Aorta (tissue), 5 donors: ENCODE results near the gene DBT. TPM values are rescaled to one million over a fixed set of nuclear protein-coding genes. Genes with fewer than 3 reads are reported as not detected.
"Not testable (repeated sequence)": the region's sequence is repeated elsewhere in the genome, so short reads cannot be mapped to it uniquely, and the experiment has no call there.

Experiments used
- ATAC-seq: fragments of 200-7000 bp; cut with Tn5 transposase; one replicate; pipeline ENCODE4 v1.9.1; 2022; ENCODE audit warnings: moderate library complexity; ENCODE audit not compliant: low FRiP score
- DNase-seq, 2 donors: peaks; one replicate each; pipeline ENCODE4 v3.0.0-alpha.2; 2020
- H3K27ac ChIP-seq, 2 donors: one replicate each; pipeline ENCODE4 v1.5.1; 2013; ENCODE audit warnings: low read length in 2 of 2, mild to moderate bottlenecking in 2 of 2, moderate library complexity in 2 of 2, control low read depth in 1 of 2, inconsistent platforms in 1 of 2, low read depth in 1 of 2
- H3K27me3 ChIP-seq, 2 donors: one replicate each; pipeline ENCODE4 v1.6.1; 2013; ENCODE audit warnings: control low read depth in 1 of 2, low read length in 1 of 2, mild to moderate bottlenecking in 1 of 2, moderate library complexity in 1 of 2; ENCODE audit not compliant: insufficient read depth in 2 of 2, control insufficient read depth in 1 of 2
- H3K36me3 ChIP-seq, 2 donors: one replicate each; pipeline ENCODE4 v1.6.1; 2013; ENCODE audit warnings: control low read depth in 1 of 2, low read length in 1 of 2, mild to moderate bottlenecking in 1 of 2; ENCODE audit not compliant: insufficient read depth in 2 of 2, control insufficient read depth in 1 of 2
- H3K4me1 ChIP-seq, 2 donors: one replicate each; pipeline ENCODE4 v1.6.1; 2013; ENCODE audit warnings: low read length in 2 of 2, control low read depth in 1 of 2, mild to moderate bottlenecking in 1 of 2, moderate library complexity in 1 of 2; ENCODE audit not compliant: insufficient read depth in 2 of 2, control insufficient read depth in 1 of 2
- H3K4me3 ChIP-seq, 2 donors: one replicate each; pipeline ENCODE4 v1.5.1; 2013; ENCODE audit warnings: low read length in 2 of 2, control low read depth in 1 of 2, mild to moderate bottlenecking in 1 of 2
- H3K9me3 ChIP-seq: one replicate; pipeline ENCODE4 v1.6.1; 2013; ENCODE audit warnings: mild to moderate bottlenecking, low read length; ENCODE audit not compliant: control insufficient read depth
- WGBS, 2 donors: extraction: QIAGEN DNeasy Blood & Tissue Kit; methylation state at CpG; one replicate each; pipeline ENCODE4 v1.1.7; 2013; 5-methylcytosine and 5-hydroxymethylcytosine counted together
- intact Hi-C, 2 donors: fragments of 100-400 bp; cut with DNase I; formaldehyde crosslinking; loops; one replicate each; pipeline versions ENCODE4 v1.14.2 to v1.15.0; 2022
- long read RNA-seq, 2 donors: library from polyadenylated mRNA; unstranded; transcript quantifications; one replicate each; pipeline ENCODE4 v2.0.0, GENCODE V29; 2020 to 2021
- polyA plus RNA-seq, 2 donors: library from polyadenylated mRNA; stranded (reverse); fragments of 200-250 nt; gene quantifications; one replicate each; pipeline ENCODE4 v1.2.3, GENCODE V29; 2013
- total RNA-seq, 2 donors: library from RNA; stranded (reverse); fragmentation: NEBNext Ultra II Directional; extraction: Animal tissue kit (Norgen Biotek cat#: 25700); gene quantifications; one replicate each; pipeline ENCODE4 v1.2.1, GENCODE V29; 2021
- donor health status: healthy with polysubstance abuse.
- donor health status: Bipolar disorder and iron deficiency.
- donor health status: DM: no; HTN: no; CAD: no.
- donor health status: DM: no; HTN: no; CAD: no.
- donor health status: DM: yes; HTN: yes; CAD: no.

DBT gene
- total RNA-seq (10 to 100 TPM; 10.8 to 13.0 TPM), polyA plus RNA-seq (1 to 10 TPM; 5.0 to 5.4 TPM)
- long read RNA-seq, donor 1, full-length matches to known transcripts, result 7 of 8 reads
- long read RNA-seq, donor 1, partial matches to known transcripts, result 0 of 8 reads
- long read RNA-seq, donor 1, other reads (novel, unspliced or antisense), result 1 of 8 reads
- long read RNA-seq, donor 2, full-length matches to known transcripts, result 2 of 12 reads
- long read RNA-seq, donor 2, partial matches to known transcripts, result 2 of 12 reads
- long read RNA-seq, donor 2, other reads (novel, unspliced or antisense), result 8 of 12 reads

DNA sequence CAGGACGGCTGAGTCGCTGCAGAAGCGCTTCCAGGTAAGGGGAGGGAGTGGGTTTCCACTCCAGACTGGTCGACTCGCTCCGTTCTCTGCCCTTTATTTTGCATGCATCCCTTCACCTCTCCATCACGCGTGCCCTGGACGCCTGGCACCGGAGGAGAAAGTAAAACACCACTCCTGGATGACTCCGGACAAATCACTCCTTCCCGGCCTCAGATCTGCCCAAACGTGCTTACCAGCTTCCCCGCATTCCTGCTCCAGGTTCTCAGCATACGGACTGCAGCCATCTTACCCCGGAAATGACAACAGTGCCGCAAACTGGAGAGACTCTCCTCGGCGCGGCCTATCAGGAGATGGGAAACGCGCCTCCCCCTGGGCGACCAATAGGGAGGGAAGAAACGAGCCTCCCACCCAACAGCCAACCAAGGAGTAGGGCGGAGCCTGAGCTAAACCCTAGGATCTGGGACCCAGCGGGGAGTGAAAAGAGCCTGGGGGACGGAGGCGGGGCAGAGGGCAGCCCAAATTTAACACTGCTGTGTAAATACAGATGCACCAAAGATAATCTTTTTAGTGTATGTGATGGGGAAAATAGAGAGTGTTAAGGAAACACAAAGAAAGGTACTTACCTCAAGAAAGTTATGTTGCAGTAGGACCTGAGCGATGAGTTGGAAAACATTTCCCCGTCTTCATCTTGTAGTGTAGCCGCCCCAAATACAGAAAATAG is at the start of gene DBT:
Gene DBT (minus strand): TSS at position 298 of the 721 bp plus-strand sequence. CDS start 14 bp downstream, at position 284.
- peak; percentile 96 to 97 for DNase-seq
- intact Hi-C loops, result loop anchor here in 1 of 2 donors (2.0 to 10.0 kb wide), 3 partner anchors 17 to 645 kb away; partner anchors contain the start of genes EXTL2, RTCA and SLC30A7
- Histone ChIP-seq H3K4me1 (peaks cover 0 to 3% of the 10 kb centered on the region in 2 donors), H3K27ac (peak within 1 kb of the TSS; percentile 47 to 90), H3K4me3 (peak within 1 kb of the TSS; percentile 75 to 91), H3K9me3 (no peaks in the 10 kb centered on the region), H3K36me3 (no peaks in the 10 kb centered on the region), H3K27me3 (peaks cover 0 to 2% of the 10 kb centered on the region in 2 donors)
- ATAC-seq, result peak; percentile 100
- 0 to 1% methylated on average over 31 of the region's 31 CpGs for WGBS, 2 donors

DNA sequence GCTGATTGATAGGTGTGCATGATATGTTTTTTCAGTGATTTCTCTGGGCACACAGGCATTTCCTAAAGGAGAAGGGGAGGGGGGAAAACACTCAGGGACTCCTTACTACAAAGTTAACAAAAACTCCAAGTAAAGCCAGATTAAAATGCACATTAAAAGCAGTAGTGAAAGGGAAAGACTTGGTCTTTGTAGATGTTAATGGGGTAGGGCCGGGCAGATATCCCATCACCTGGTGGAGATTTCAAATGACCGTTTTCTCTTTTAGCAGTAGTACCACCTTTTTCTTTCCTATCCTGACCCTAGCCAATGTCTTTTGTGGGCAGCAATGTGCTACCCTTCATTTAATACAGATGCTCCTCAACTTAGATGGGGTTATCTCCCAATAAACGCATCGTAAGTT is 48.9 kb upstream of the DBT start:
- no peaks in the 10 kb centered on the region for H3K27me3 ChIP-seq
- no peak overlapping the region for H3K27ac ChIP-seq
- H3K36me3 ChIP-seq, result no peaks in the 10 kb centered on the region
- ATAC-seq (no peak), DNase-seq (no peak)
- intact Hi-C loops, result no loop called here
- no peak overlapping the region for H3K4me3 ChIP-seq
- H3K4me1 ChIP-seq, result no peaks in the 10 kb centered on the region
- no peaks in the 10 kb centered on the region for H3K9me3 ChIP-seq
- WGBS, 2 donors, result 78% methylated on average over 4 of the region's 4 CpGs

DNA sequence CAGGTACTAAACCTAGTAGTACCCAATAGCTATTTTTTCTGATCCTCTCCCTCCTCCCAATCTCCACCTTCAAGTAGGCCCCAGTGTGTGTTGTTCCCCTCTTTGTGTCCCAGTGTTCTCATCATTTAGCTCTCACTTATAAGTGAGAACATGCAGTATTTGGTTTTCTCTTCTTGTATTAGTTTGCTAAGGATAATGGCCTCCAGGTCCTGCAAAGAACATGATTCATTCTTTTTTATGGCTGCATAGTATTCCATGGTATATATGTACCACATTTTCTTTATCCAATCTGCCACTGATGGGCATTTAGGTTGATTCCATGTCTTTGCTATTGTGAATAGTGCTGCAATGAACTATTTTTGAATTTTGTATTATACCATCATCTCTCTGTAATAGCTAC is 47.4 kb upstream of the DBT start:
- H3K36me3 ChIP-seq, H3K4me1 ChIP-seq, H3K27me3 ChIP-seq, intact Hi-C loops, DNase-seq, H3K27ac ChIP-seq, H3K9me3 ChIP-seq, ATAC-seq, H3K4me3 ChIP-seq: not testable (repeated sequence)

DNA sequence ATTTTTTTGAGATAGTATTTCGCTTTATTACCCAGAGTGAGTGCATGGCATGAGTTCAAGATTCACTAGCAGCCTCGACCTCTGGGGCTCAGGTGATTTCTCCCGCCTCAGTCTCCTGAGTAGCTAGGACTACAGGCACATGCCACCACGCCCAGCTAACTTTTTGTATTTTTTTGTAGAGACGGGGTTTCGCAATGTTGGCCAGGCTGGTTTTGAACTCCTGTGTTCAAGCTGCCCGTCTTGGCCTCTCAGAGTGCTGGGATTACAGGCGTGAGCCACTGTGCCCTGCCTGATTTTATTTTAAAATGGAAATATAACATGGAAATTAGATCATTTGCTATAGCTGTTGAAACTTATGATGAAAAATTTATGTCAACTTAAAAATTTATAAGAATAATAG is 46.5 kb upstream of the DBT start:
- DNase-seq (no peak), ATAC-seq (no peak)
- H3K27me3 ChIP-seq, result no peaks in the 10 kb centered on the region
- H3K27ac ChIP-seq, result no peak overlapping the region
- WGBS, 2 donors, result 84 to 89% methylated on average over 8 of the region's 8 CpGs
- H3K36me3 ChIP-seq, result no peaks in the 10 kb centered on the region
- no peaks in the 10 kb centered on the region for H3K4me1 ChIP-seq
- intact Hi-C loops, result no loop called here
- no peaks in the 10 kb centered on the region for H3K9me3 ChIP-seq
- no peak overlapping the region for H3K4me3 ChIP-seq

DNA sequence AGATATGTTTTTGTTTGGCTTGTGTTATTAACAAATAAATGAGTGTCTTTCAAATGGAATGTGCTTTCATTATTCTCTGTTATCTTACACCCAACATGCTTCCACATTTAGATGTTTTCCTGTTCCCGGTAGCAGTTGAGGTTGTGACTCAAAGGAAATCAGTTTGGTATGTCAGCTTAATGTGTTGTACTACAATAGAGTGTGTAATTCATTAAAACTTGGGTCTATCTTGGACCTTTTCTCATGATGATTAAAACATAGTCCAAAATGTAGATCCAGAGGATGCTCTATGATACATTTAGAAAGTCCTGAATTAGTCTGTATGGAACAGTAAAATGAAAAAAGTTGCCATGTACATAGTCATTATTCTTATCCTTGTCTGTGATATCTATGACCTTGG is 43.1 kb upstream of the DBT start:
- intact Hi-C loops, result no loop called here
- Histone ChIP-seq H3K4me1 (no peaks in the 10 kb centered on the region), H3K36me3 (no peaks in the 10 kb centered on the region), H3K27me3 (no peaks in the 10 kb centered on the region), H3K4me3 (no peak overlapping the region), H3K9me3 (no peaks in the 10 kb centered on the region), H3K27ac (no peak overlapping the region)
- 29 to 46% methylated on average over 1 of the region's 1 CpG for WGBS, 2 donors
- ATAC-seq (no peak), DNase-seq (no peak)

DNA sequence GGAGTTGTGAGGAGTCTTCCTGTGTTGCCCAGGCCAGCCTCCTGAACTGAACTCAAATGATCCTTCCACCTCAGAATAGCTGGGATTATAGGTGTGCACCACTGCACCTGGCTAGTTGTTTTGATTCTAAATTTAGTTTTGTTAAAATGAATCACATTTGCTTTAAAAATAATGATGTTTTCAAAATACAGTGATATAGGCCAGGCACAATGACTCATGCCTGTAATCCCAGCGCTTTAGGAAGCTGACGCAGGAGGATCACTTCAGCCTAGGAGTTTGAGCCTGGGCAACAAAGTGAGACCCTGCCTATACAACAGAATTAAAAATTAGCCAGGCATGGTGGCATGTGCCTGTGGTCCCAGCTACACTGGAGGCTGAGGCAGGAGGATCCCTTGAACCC is 40.7 kb upstream of the DBT start:
- Histone ChIP-seq H3K27ac (no peak overlapping the region), H3K4me1 (no peaks in the 10 kb centered on the region), H3K9me3 (no peaks in the 10 kb centered on the region), H3K27me3 (no peaks in the 10 kb centered on the region), H3K36me3 (no peaks in the 10 kb centered on the region), H3K4me3 (no peak overlapping the region)
- WGBS, 2 donors, result 86 to 91% methylated on average over 2 of the region's 2 CpGs
- DNase-seq, result no peak
- ATAC-seq, result no peak
- intact Hi-C loops, result no loop called here

DNA sequence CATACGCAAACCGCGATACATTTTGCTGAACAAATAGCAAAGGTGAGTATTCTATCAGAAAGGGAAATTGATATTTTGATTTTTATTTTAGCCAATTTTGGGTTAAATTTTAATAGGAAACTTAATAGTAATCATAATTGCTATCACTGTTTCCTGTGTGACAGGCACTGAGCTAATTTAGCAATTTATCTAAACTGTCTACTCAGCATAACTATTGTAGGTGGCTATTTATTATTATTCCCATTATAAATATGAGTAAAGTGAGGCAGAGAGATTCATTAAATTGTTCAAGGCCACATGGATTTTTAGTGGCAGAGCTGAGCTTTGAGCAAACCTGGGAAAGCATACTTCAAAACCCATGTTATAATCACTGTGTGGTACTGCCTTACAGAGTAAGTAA is 37.5 kb upstream of the DBT start:
- 98 to 100% methylated on average over 3 of the region's 3 CpGs for WGBS, 2 donors
- intact Hi-C loops, result no loop called here
- no peaks in the 10 kb centered on the region for H3K4me1 ChIP-seq
- H3K36me3 ChIP-seq, result no peaks in the 10 kb centered on the region
- no peak for DNase-seq
- ATAC-seq, result no peak
- no peak overlapping the region for H3K27ac ChIP-seq
- H3K4me3 ChIP-seq, result no peak overlapping the region
- no peaks in the 10 kb centered on the region for H3K27me3 ChIP-seq
- H3K9me3 ChIP-seq, result no peaks in the 10 kb centered on the region

DNA sequence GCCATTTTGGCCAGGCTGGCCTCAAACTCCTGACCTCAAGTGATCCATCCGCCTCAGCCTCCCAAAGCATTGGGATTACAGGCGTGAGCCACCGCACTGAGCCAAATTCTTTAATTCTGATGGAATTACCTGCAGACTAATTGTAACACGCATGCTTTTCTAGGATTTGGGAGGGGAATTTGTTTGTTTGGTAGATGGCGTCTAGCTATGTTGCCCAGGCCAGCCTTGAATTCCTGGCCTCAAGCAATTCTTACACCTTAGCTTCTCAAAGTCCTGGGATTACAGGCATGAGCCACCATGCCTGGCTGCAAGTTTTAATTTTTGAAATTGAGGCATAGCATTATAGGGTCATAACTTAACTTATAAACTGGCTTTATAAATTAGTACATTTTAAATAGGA is 35.0 kb upstream of the DBT start:
- H3K27me3 ChIP-seq, result no peaks in the 10 kb centered on the region
- WGBS, 2 donors, result 94 to 99% methylated on average over 5 of the region's 5 CpGs
- DNase-seq, result no peak
- no peaks in the 10 kb centered on the region for H3K9me3 ChIP-seq
- intact Hi-C loops, result no loop called here
- no peak overlapping the region for H3K4me3 ChIP-seq
- ATAC-seq, result no peak
- no peak overlapping the region for H3K27ac ChIP-seq
- H3K4me1 ChIP-seq, result no peaks in the 10 kb centered on the region
- no peaks in the 10 kb centered on the region for H3K36me3 ChIP-seq
